ENCODE data around the gene MDK.

Gene MDK

DNA sequence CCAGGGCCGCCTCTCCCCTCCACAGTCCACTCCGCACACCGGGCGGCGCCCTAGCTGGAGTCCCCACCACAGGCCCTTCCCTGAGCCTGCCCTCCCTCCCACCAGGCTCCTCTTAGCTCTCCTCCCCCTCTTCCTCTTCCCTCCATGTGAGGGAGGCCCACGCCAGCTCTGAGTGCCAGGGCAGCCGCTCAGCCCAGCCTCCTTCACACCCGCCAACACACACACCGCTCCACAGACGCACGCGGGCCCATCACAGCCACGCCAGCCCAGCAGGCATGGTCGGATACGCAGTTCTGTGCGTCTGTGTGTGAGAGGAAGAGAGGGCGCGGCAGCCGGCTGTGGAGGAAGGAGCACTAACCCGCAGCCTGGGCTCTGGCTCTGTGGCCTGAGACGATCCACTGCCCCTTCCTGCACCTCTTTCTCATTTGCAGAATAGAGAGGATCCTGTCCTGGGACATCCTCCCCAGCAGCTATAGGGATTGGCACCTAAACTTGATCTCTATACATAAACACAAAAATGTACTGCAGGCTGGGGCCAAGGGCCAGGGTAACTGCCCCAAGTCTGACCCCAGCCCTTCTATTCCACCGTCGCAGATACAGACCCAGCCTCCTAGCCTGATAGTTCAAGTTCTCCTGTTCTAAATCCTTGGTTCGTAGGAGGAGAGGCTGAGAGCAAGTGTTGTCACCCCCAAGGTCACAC lies 6.6 kb downstream of the MDK start:
- DNase-seq (ENCODE audit: extremely low read depth, low read depth), result no peak
- TF ChIP-seq, protein P1, sequence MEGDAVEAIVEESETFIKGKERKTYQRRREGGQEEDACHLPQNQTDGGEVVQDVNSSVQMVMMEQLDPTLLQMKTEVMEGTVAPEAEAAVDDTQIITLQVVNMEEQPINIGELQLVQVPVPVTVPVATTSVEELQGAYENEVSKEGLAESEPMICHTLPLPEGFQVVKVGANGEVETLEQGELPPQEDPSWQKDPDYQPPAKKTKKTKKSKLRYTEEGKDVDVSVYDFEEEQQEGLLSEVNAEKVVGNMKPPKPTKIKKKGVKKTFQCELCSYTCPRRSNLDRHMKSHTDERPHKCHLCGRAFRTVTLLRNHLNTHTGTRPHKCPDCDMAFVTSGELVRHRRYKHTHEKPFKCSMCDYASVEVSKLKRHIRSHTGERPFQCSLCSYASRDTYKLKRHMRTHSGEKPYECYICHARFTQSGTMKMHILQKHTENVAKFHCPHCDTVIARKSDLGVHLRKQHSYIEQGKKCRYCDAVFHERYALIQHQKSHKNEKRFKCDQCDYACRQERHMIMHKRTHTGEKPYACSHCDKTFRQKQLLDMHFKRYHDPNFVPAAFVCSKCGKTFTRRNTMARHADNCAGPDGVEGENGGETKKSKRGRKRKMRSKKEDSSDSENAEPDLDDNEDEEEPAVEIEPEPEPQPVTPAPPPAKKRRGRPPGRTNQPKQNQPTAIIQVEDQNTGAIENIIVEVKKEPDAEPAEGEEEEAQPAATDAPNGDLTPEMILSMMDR (IDR thresholded peaks at IDR 0.05; ENCODE audit: low read depth, low read length, missing control alignments), result no peak

DNA sequence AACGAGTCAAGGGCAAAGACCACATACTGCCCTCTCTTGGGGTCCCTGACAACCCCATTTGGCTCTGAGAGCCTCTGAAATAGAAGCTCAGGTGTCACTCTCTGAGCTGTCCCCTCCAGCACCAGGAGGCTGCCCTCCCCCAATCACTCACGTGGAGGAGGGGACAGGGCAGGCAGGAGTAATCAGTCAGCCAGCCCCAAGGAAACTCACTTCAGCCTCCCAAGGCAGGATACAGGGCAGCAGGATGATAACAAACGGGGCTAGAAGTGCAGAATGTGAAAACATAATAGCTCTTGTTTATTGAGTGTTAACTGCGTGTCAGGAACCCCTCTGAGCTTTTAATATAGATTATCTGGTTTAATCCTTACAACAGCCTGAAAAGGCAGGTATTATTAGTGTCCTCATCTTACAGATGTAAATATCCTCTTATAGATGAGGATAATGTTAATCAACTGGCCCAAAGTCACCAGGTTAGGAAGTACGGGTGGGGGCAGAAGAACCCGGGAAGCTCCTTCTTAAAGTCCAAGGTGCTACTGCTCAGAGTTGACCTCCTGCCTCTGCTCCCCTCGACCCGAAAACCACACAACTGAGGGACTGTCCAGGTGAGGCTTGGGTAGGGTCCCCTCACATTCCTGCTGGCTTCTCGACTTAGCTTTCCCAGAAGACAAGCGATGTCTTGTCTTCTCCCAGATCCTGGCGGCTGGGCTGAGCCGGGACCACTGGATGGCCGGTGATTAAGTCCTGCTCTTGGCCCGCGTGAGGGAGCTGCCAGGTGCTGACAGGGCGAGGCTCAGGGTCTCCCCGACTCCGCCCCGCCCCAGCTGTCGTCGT lies 7.4 kb downstream of the MDK start:
- H3K4me3 ChIP-seq (replicated peaks; ENCODE audit: low read depth, low read length), result no peak overlapping the region
- TF ChIP-seq, protein P1 (IDR thresholded peaks at IDR 0.05; ENCODE audit: low read depth, low read length, missing control alignments), result no peak
- DNase-seq (ENCODE audit: extremely low read depth, low read depth), result no peak

More for the DNA sequence above, 6.6 kb downstream of the MDK start:
- H3K4me3 ChIP-seq (replicated peaks; ENCODE audit: low read depth, low read length), result no peak overlapping the region

DNA sequence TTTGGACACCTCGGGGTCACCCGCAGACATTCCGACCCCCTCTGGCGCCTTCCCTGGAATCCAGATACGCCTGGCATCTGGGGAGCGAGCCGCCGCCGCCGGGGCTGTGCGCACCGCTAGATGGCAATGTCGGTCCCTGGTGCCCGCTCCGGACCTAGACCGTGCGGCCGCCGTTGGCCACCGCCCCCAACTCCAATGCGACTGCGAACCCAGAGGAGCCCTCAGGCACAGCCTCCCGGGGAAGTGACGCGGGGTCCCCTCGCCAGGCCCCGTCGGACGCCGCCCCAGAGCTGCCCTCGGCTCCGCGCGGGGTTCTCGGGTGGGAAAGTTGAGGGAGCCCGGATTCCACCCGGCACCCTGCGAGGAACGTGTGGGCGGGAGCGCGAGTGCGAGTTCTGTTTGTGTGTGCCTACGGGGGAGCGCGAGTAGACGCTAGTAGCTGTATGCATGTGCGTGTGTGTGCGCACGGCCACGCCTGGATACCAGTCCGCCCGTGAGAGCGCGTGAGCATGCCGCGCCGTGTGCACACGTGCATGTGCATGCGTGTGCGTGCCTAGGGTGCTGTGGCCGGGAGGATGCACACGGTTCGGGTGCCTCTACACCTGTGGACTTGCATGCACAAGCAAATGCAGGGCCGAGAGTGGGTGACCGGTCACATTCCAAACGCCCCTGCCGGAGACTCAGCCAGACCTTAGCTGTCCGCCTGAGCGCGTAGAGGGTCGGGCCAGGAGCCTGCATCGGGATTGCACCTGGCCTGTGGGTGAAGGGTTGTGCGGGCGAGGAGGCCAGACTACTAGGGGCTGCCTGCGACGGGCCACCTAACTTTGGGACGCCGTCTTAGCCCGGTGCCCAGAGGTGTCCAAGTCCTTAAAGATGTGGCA lies 8.2 kb downstream of the MDK start:
- H3K4me3 ChIP-seq (replicated peaks; ENCODE audit: low read depth, low read length), result peak overlapping the region; percentile 35
- no peak for DNase-seq (ENCODE audit: extremely low read depth, low read depth)
- TF ChIP-seq, protein P1 (IDR thresholded peaks at IDR 0.05; ENCODE audit: low read depth, low read length, missing control alignments), result peak; percentile 74

DNA sequence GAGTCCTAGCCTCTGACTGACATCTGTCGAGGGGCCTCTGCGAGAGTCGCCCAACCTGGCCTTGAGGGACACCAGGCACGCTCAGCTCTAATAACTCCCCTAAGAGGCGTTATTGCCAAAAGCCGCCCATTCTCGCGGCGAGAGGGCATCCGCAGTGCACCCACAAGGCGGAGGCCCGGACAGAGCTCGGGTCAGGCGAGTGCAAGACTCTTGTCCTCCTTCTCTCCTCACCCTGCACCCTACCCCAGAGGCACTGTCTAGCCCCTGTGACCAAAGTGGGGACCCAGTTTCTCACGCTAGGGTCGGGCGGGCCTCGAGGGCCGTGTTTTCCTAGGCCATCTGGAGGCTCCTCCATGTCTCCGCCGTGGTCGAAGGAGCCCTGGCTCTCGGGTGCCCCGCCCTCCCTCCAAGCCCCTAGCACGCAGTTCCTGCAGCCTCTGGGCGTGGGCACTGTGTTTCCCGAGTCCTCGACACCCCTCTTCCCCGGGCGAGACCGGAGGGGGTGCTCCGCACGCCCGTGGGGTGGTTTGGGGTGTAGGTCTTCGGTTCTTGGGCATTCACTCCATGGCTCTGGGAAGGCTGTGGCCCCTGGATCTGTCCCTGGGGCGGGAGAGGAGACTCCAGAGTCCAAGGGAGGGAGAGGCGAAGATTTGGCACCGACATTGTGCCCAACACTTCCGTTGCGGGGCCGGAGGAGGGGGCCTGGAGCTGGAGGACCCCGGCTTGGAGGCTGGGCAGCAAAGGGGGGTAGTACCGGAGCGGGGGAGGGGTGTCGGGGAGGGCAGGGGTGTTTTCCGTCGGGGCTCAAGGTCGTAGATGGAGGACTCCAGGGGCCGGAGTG lies 9.1 kb downstream of the MDK start:
- DNase-seq (ENCODE audit: extremely low read depth, low read depth), result no peak
- TF ChIP-seq, protein P1 (IDR thresholded peaks at IDR 0.05; ENCODE audit: low read depth, low read length, missing control alignments), result no peak
- no peak overlapping the region for H3K4me3 ChIP-seq (replicated peaks; ENCODE audit: low read depth, low read length)

DNA sequence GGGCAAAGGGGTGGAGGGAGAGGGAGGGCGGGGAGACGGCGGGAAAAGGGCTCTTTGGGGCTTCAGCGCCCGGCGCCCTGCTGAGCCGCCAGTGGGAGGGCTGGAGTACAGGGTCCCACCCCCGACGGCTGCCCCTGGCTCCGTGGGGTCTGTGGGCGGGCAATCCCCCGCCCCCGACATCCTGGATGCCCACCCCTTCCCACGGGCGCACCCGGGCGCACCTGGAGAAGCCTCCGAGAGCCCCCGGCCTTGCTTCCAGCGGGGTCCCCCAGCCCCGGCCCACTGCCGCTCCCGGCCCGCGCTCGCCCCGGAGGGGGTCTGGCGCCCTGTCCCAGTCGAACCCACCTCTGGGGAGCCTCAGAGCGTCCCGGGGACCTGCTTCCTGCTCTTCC lies 9.7 kb downstream of the MDK start:
- TF ChIP-seq, protein P1 (IDR thresholded peaks at IDR 0.05; ENCODE audit: low read depth, low read length, missing control alignments), result no peak
- no peak overlapping the region for H3K4me3 ChIP-seq (replicated peaks; ENCODE audit: low read depth, low read length)
- no peak for DNase-seq (ENCODE audit: extremely low read depth, low read depth)

All from HFF-Myc (cell line).